GM10248 (cell line): ENCODE data around the gene SH2D3C.

ENCODE experiments used
- CTCF ChIA-PET: fragments of 300-600 bp; sonication (Branson Sonifier 250); formaldehyde crosslinking; extraction: SDS; loops from one replicate; lab custom pipeline; 2021; ENCODE audit warnings: antibody characterized with exemption; lab: Yijun Ruan, JAX
- POLR2A ChIA-PET: fragments of 350-650 bp; sonication (Branson Sonifier 250); formaldehyde crosslinking; extraction: SDS; loops from one replicate; lab custom pipeline; 2020; ENCODE audit warnings: antibody characterized with exemption; lab: Yijun Ruan, JAX
- DNase-seq: peaks from one replicate; pipeline ENCODE4 v3.0.0; 2012; ENCODE audit errors: extremely low spot score
- TF ChIP-seq, protein P1 (sequence below): IDR thresholded peaks from 2 replicates; pipeline ENCODE4 v1.5.1; 2012; ENCODE audit warnings: mild to moderate bottlenecking, low read depth; ENCODE audit errors: extremely low read depth, missing control alignments, control extremely low read depth

SH2D3C gene

DNA sequence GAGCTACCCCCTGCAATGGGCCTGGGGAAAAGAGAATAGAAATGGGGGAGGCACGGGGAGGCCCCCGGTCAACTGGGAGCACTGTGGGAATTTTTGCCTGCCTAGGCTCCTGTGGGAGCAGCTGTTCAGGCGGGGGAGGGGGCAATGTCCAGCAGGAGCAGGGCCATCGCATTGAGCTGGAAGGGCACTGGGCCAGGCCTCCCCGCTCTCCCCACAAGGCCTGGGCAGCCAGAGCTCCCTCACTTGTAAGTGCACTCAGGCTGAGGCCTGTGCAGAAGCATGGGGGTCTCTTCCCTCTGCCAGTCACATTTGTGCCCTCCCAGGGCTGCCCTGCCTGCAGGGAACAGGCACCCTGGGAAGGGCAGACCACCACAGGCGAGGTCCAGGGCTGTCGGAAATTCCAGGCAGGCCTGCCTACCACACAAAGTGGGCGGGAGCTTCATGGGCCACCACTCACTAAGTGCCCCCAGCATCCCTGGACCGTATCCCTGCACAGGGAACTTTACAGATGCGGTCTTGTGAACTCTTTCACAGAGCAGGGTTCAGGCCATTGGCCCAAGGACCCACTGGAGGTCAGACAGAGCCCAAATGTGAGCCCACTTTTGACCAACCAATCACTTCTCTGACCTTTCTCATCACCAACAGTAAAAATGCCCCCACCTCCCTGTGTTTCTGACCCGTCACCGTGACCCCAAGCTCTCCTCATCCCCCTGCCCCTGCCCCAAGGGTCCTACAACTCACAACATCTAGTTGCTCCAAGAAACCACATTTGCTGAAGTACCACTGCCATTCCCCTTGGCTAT, 72.7 kb downstream of the SH2D3C start:
- POLR2A ChIA-PET, result no interaction called here
- CTCF ChIA-PET, result interaction anchor here (1.1 to 6.1 kb wide), 4 partner anchors 24 to 215 kb away, joined by 3 to 28 read pairs (median 4); partner anchors contain the start of gene TOR2A
- TF ChIP-seq, protein P1, sequence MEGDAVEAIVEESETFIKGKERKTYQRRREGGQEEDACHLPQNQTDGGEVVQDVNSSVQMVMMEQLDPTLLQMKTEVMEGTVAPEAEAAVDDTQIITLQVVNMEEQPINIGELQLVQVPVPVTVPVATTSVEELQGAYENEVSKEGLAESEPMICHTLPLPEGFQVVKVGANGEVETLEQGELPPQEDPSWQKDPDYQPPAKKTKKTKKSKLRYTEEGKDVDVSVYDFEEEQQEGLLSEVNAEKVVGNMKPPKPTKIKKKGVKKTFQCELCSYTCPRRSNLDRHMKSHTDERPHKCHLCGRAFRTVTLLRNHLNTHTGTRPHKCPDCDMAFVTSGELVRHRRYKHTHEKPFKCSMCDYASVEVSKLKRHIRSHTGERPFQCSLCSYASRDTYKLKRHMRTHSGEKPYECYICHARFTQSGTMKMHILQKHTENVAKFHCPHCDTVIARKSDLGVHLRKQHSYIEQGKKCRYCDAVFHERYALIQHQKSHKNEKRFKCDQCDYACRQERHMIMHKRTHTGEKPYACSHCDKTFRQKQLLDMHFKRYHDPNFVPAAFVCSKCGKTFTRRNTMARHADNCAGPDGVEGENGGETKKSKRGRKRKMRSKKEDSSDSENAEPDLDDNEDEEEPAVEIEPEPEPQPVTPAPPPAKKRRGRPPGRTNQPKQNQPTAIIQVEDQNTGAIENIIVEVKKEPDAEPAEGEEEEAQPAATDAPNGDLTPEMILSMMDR, result no peak
- DNase-seq, result no peak

DNA sequence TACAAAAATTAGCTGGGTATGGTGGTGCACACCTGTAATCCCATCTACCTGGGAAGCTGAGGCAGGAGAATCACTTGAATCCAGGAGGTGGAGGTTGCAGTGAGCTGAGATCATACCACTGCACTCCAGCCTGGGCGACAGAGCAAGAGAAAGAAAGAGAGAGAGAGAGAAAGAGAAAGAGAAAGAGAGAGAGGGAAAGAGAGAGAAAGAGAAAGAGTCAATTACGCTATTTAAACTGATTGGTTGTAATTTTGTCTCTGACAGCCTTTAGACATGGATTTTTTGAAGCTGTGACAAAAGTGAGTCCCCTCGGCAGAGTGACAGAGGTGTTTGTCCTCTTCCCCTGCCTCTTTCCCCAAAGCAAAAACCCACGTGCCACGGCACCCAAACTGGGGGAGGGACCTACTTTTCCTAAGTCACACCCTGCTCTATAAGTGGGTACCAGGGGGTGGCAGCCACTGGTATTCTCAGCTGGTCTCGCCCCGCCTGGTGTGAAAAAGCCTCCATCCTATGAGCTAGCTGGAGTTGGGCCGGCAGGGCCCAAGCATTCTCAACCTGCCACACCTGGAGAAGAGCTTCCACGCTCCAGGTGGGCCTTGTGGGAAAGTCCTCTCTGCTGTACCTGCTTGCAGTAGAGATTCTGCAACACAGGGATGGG, 75.0 kb downstream of the SH2D3C start:
- TF ChIP-seq, protein P1, result no peak
- CTCF ChIA-PET, result interaction anchor here (1.1 to 6.1 kb wide), 5 partner anchors 10 to 31 kb away, joined by 3 to 28 read pairs (median 3); partner anchors contain the start of gene TOR2A
- DNase-seq, result no peak
- POLR2A ChIA-PET, result no interaction called here

DNA sequence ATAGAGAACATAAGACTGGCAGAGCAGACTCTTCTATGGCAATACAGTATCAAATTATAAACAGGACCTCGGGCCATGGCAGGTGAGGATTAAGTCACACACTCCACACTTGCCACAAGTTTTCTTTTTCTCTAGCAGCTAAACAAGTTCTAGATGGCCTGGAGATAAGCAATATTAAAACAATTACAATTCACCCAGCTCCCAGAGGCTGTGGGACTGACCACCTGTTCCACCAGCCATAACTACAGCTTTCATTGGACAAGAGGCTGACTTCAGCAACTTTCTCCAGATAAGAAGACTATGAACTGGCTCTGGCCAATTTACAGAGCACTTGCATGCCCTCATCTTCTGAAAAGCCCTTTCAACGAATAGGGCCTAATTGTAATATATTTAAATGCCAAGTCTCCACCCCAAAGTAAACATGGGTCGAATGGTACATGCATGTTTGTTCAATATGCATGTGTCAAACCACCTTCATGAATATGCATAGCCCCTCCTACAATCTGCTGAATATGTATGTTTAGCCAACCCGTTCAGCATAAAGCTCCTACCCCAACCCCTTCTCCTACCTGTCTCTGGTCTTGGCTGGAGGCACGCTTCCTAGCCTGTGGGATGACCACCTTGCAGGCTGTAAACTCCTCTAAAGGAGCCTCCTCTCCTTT, 77.7 kb downstream of the SH2D3C start:
- CTCF ChIA-PET, result interaction anchor here (1.1 kb wide), 1 partner anchor 11 kb away, joined by 6 read pairs; no protein-coding TSS in a partner anchor
- TF ChIP-seq, protein P1, result no peak
- no peak for DNase-seq
- POLR2A ChIA-PET, result no interaction called here

DNA sequence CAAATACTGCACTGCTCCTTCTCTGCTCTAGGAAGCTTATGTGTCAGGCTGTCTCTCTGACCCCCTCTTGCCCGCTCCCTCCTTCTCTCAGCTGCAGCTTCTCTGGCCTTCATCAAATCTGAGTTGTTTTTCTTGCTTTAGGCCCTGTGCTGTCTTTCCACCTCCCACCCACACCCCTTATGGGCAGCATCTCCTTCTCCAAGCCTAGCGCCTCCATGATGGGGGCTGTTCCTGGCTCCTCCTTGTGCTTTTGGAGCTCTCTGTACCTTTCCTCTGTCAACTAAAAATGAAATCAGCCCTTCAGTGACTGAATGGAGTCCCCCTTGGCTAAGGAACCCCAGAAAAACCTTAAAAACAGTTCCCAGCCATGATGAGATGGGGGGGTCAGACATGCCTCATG, 78.3 kb downstream of the SH2D3C start:
- POLR2A ChIA-PET, result no interaction called here
- TF ChIP-seq, protein P1, result no peak

DNA sequence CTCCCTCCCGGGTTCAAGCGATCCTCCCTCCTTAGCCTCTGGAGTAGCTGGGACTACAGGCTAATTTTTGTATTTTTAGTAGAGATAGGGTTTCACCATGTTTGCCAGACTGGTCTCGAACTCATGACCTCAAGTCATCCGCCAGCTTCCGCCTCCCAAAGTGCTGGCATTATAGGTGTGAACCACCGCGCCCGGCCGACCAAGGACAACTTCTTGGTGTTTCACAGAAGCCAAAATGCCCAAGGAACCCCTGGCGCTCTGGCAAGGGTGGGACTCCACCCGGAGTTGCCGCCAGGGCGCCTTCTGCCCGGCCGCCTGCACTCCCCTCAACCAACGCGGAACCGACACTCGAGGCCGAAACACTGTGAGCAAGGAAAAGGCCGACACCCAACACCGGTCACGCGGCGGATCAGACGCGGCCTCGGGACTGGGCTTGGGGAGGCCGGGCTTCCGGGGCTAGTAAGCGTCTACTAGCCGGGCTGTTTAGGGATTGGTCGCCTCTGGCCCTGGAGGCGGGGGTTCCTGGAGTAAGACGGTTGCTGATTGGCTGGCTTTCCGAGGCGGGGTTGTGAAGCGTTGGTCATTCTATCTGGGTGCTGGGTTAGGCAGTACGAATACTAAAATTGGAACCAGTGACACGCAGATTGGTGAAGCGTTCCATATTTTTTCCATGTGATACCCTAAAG, 79.3 kb downstream of the SH2D3C start:
- ChIA-PET CTCF (no interaction called here), POLR2A (no interaction called here)
- peak; percentile 96 for DNase-seq
- TF ChIP-seq, protein P1, result no peak

More for the DNA sequence above, 78.3 kb downstream of the SH2D3C start:
- CTCF ChIA-PET, result interaction anchor here (1.1 kb wide), 1 partner anchor 11 kb away, joined by 6 read pairs; no protein-coding TSS in a partner anchor
- DNase-seq, result no peak

DNA sequence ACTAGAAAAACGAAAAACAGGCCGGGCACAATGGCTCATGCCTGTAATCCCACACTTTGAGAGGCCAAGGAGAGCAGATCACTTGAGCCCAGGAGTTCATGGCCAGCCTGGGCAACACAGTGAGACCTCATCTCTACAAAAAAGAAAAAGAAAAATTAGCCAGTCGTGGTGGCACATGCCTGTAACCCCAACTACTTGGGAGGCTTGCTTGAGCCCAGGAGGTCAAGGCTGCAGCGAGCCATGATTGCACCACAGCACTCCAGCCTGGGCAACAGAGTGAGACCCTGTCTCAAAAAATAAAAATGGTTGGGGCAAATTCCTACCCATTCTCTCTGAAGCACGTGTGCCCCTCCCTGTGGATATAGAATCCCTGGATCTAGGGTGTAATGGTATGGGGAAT, 80.1 kb downstream of the SH2D3C start:
- DNase-seq, result no peak
- ChIA-PET POLR2A (no interaction called here), CTCF (interaction anchor here (0.9 kb wide), 1 partner anchor 11 kb away, joined by 3 read pairs; no protein-coding TSS in a partner anchor)
- TF ChIP-seq, protein P1, result no peak
